Measurements from ENCODE around the gene TOX2.
A peak's percentile ranks its signal among the peaks of the same experiment; 100 is the strongest.

TOX2 gene

DNA sequence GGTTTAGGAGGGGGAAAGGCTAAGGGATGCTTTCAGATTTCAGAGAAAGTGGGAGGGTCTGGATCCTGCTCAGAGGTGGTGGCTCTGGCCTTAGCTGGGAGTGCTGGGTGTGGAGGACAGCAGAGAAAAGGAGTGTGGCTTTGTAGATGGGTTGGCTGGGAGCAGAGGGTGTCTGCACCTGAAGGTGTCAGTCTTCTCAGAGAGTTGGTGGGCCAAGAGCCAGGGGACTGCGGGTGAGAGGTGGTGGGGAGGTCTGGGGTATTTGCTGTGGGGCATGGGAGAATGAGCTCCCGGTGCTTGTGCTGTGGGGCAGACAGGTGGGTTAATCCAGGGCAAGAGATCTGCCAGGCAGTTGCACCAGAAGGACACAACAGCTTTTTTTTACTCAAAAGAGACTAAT, 67.4 kb downstream of the TOX2 start:
- no peak overlapping the region for H3K27ac ChIP-seq (ENCODE audit: extremely low read depth, low read depth, low read length)
- POLR2A ChIA-PET = interaction anchor here (0.6 kb wide), 1 partner anchor 132 kb away, joined by 4 read pairs; no protein-coding TSS in a partner anchor
- H3K4me1 ChIP-seq (ENCODE audit: control insufficient read depth, insufficient read depth, low read length) = peaks cover 4% of the 10 kb centered on the region
- H3K9me3 ChIP-seq (ENCODE audit: control insufficient read depth, insufficient read depth, low read depth, low read length) = no peaks in the 10 kb centered on the region
- TF ChIP-seq PRDM1 (tag by site-specific recombination; IDR thresholded peaks at IDR 0.05) = peak; percentile 43; the same call in 1 of the 2 replicates
- TF ChIP-seq, protein P1, sequence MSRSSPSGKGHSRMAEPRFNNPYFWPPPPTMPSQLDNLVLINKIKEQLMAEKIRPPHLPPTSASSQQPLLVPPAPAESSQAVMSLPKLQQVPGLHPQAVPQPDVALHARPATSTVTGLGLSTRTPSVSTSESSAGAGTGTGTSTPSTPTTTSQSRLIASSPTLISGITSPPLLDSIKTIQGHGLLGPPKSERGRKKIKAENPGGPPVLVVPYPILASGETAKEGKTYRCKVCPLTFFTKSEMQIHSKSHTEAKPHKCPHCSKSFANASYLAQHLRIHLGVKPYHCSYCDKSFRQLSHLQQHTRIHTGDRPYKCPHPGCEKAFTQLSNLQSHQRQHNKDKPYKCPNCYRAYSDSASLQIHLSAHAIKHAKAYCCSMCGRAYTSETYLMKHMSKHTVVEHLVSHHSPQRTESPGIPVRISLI (tag by site-specific recombination; IDR thresholded peaks at IDR 0.05) = no peak
- no peak for TF ChIP-seq ZNF16 (tag by site-specific recombination; IDR thresholded peaks at IDR 0.05; ENCODE audit: low read depth)
- TF ChIP-seq MYNN (tag by site-specific recombination; IDR thresholded peaks at IDR 0.05; ENCODE audit: borderline replicate concordance) = no peak
- TF ChIP-seq ZNF121 (tag by site-specific recombination; IDR thresholded peaks at IDR 0.05) = no peak
- no peak for TF ChIP-seq ZNF544 (tag by site-specific recombination; IDR thresholded peaks at IDR 0.05)
- H3K4me3 ChIP-seq (ENCODE audit: low read depth, low read length) = no peak overlapping the region
- no peaks in the 10 kb centered on the region for H3K36me3 ChIP-seq (ENCODE audit: control insufficient read depth in 2 of 2, insufficient read depth in 1 of 2, low read length in 2 of 2)
- CTCF ChIA-PET = interaction anchor here (0.7 to 1.4 kb wide), 3 partner anchors 73 to 110 kb away, joined by 3 to 5 read pairs (median 4); no protein-coding TSS in a partner anchor

DNA sequence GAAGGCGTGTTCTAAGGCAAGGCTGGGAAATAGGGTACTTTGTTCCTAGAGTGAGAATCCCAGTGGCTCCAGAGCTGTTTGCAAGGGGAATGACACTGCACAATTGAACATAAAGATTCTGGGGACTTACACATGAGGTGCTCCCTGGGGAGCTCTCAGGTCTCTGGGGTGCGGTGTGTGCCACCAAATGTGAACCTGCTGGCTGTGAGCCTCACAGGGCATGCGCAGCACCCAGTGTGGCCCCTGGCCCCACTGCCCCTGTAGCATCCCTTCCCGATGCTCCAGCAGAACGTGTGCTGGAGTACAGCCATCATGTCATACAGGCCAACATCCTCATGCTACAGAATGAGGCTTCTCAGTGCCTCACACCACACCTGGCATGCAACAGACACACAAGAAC, 68.2 kb downstream of the TOX2 start:
- H3K27ac ChIP-seq (ENCODE audit: extremely low read depth, low read depth, low read length) = no peak overlapping the region
- no peak overlapping the region for H3K4me3 ChIP-seq (ENCODE audit: low read depth, low read length)
- H3K4me1 ChIP-seq (ENCODE audit: control insufficient read depth, insufficient read depth, low read length) = peaks cover 4% of the 10 kb centered on the region
- no peaks in the 10 kb centered on the region for H3K36me3 ChIP-seq (ENCODE audit: control insufficient read depth in 2 of 2, insufficient read depth in 1 of 2, low read length in 2 of 2)
- TF ChIP-seq MYNN (tag by site-specific recombination; IDR thresholded peaks at IDR 0.05; ENCODE audit: borderline replicate concordance) (no peak), ZNF596 (tag by site-specific recombination; IDR thresholded peaks at IDR 0.05) (no peak), SCRT1 (tag by site-specific recombination; IDR thresholded peaks at IDR 0.05; ENCODE audit: borderline replicate concordance) (no peak)
- TF ChIP-seq, protein P2, sequence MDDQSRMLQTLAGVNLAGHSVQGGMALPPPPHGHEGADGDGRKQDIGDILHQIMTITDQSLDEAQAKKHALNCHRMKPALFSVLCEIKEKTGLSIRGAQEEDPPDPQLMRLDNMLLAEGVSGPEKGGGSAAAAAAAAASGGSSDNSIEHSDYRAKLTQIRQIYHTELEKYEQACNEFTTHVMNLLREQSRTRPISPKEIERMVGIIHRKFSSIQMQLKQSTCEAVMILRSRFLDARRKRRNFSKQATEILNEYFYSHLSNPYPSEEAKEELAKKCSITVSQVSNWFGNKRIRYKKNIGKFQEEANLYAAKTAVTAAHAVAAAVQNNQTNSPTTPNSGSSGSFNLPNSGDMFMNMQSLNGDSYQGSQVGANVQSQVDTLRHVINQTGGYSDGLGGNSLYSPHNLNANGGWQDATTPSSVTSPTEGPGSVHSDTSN (CRISPR knock-in tag; IDR thresholded peaks at IDR 0.05) = no peak
- CTCF ChIA-PET = interaction anchor here (1.6 to 2.1 kb wide), 2 partner anchors 11 to 14 kb away, joined by 5 to 10 read pairs; no protein-coding TSS in a partner anchor
- POLR2A ChIA-PET = no interaction called here
- H3K9me3 ChIP-seq (ENCODE audit: control insufficient read depth, insufficient read depth, low read depth, low read length) = no peaks in the 10 kb centered on the region

DNA sequence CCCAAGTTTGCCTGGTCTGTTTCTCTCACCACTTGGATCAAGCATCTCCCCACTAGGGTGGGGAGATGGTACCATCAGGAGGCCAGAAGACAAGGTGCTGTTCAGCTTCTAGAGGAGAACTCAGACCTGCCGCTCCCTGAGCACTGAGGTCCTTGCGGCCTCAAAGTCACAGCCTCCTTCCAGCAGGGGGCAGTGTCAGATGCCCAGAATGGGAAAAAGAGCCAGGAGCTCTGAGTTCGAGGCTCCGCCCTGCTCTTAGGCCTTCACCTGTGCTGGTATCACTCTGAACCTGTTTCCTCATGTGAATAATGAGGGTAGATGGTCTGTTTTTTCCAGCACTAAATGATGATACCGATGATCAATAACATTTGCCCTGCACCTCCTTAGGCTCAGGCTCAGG, 68.7 kb downstream of the TOX2 start:
- H3K36me3 ChIP-seq (ENCODE audit: control insufficient read depth in 2 of 2, insufficient read depth in 1 of 2, low read length in 2 of 2) = no peaks in the 10 kb centered on the region
- H3K9me3 ChIP-seq (ENCODE audit: control insufficient read depth, insufficient read depth, low read depth, low read length) = no peaks in the 10 kb centered on the region
- CTCF ChIA-PET = interaction anchor here (1.0 to 2.1 kb wide), 8 partner anchors 11 to 138 kb away, joined by 3 to 10 read pairs (median 4); no protein-coding TSS in a partner anchor
- H3K4me3 ChIP-seq (ENCODE audit: low read depth, low read length) = no peak overlapping the region
- H3K27ac ChIP-seq (ENCODE audit: extremely low read depth, low read depth, low read length) = no peak overlapping the region
- POLR2A ChIA-PET = no interaction called here
- peaks cover 4% of the 10 kb centered on the region for H3K4me1 ChIP-seq (ENCODE audit: control insufficient read depth, insufficient read depth, low read length)
- TF ChIP-seq SP2 (tag by site-specific recombination; IDR thresholded peaks at IDR 0.05) (no peak), GFI1B (tag by site-specific recombination; IDR thresholded peaks at IDR 0.05) (no peak), KLF10 (tag by site-specific recombination; IDR thresholded peaks at IDR 0.05) (no peak), ZNF747 (tag by site-specific recombination; IDR thresholded peaks at IDR 0.05) (no peak), ZNF146 (tag by site-specific recombination; IDR thresholded peaks at IDR 0.05) (no peak), ZNF610 (tag by site-specific recombination; IDR thresholded peaks at IDR 0.05; ENCODE audit: borderline replicate concordance) (peak; percentile 68; the same call in 1 of the 2 replicates), ZNF776 (tag by site-specific recombination; IDR thresholded peaks at IDR 0.05; ENCODE audit: borderline replicate concordance) (no peak), ZBTB20 (tag by site-specific recombination; IDR thresholded peaks at IDR 0.05) (no peak), ZNF155 (tag by site-specific recombination; IDR thresholded peaks at IDR 0.05) (no peak)
- TF ChIP-seq, protein P3, sequence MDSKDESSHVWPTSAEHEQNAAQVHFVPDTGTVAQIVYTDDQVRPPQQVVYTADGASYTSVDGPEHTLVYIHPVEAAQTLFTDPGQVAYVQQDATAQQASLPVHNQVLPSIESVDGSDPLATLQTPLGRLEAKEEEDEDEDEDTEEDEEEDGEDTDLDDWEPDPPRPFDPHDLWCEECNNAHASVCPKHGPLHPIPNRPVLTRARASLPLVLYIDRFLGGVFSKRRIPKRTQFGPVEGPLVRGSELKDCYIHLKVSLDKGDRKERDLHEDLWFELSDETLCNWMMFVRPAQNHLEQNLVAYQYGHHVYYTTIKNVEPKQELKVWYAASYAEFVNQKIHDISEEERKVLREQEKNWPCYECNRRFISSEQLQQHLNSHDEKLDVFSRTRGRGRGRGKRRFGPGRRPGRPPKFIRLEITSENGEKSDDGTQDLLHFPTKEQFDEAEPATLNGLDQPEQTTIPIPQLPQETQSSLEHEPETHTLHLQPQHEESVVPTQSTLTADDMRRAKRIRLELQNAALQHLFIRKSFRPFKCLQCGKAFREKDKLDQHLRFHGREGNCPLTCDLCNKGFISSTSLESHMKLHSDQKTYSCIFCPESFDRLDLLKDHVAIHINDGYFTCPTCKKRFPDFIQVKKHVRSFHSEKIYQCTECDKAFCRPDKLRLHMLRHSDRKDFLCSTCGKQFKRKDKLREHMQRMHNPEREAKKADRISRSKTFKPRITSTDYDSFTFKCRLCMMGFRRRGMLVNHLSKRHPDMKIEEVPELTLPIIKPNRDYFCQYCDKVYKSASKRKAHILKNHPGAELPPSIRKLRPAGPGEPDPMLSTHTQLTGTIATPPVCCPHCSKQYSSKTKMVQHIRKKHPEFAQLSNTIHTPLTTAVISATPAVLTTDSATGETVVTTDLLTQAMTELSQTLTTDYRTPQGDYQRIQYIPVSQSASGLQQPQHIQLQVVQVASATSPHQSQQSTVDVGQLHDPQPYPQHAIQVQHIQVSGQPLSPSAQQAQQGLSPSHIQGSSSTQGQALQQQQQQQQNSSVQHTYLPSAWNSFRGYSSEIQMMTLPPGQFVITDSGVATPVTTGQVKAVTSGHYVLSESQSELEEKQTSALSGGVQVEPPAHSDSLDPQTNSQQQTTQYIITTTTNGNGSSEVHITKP (tag by site-specific recombination; IDR thresholded peaks at IDR 0.05) = no peak
- TF ChIP-seq, protein P4, sequence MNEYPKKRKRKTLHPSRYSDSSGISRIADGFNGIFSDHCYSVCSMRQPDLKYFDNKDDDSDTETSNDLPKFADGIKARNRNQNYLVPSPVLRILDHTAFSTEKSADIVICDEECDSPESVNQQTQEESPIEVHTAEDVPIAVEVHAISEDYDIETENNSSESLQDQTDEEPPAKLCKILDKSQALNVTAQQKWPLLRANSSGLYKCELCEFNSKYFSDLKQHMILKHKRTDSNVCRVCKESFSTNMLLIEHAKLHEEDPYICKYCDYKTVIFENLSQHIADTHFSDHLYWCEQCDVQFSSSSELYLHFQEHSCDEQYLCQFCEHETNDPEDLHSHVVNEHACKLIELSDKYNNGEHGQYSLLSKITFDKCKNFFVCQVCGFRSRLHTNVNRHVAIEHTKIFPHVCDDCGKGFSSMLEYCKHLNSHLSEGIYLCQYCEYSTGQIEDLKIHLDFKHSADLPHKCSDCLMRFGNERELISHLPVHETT (tag by site-specific recombination; IDR thresholded peaks at IDR 0.05) = no peak
- TF ChIP-seq, protein P5, sequence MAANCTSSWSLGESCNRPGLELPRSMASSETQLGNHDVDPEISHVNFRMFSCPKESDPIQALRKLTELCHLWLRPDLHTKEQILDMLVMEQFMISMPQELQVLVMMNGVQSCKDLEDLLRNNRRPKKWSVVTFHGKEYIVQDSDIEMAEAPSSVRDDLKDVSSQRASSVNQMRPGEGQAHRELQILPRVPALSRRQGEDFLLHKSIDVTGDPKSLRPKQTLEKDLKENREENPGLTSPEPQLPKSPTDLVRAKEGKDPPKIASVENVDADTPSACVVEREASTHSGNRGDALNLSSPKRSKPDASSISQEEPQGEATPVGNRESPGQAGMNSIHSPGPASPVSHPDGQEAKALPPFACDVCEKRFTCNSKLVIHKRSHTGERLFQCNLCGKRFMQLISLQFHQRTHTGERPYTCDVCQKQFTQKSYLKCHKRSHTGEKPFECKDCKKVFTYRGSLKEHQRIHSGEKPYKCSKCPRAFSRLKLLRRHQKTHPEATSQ (tag by site-specific recombination; IDR thresholded peaks at IDR 0.05) = no peak

All from HEK293 (cell line).